GM21526 (cell line): ENCODE measurements around the gene NPAS3.
A peak's percentile ranks its signal among the peaks of the same experiment; 100 is the strongest.

Experiments
- ATAC-seq: cut with Tn5 transposase; IDR thresholded peaks from one replicate; pipeline ENCODE4 v1.9.1; 2021; ENCODE audit warnings: moderate library complexity; ENCODE audit not compliant: unreplicated experiment, low FRiP score

Gene NPAS3

GRCh38 chr14:33357225-33358010 is 418.7 kb downstream of the NPAS3 start:
- ATAC-seq = no peak

GRCh38 chr14:33359288-33359881 is 420.7 kb downstream of the NPAS3 start:
- ATAC-seq = no peak

GRCh38 chr14:33362934-33363333 is 424.3 kb downstream of the NPAS3 start:
- ATAC-seq = no peak

DNA sequence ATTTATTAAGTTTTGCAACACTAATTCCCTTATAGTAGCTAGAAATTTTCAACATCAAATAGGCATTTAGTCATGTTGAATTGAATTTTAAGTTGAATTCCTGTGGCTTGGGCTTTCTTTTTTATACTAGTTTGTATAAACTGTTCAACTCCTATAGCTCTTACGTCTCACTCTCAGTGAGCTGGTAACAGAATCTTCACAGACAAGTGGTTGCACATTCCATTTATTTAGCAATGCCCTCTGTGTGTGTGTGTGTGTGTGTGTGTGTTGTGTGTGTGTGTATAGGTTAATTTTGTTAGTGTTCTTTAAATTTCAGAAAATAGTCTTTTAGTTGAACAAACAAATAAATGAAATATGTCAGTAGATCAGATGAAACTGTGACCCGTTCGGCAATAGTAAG is 425.0 kb downstream of the NPAS3 start:
- ATAC-seq = no peak

- no peak for ATAC-seq
Measured at GRCh38 chr14:33364466-33364865, 425.8 kb downstream of the NPAS3 start.

DNA sequence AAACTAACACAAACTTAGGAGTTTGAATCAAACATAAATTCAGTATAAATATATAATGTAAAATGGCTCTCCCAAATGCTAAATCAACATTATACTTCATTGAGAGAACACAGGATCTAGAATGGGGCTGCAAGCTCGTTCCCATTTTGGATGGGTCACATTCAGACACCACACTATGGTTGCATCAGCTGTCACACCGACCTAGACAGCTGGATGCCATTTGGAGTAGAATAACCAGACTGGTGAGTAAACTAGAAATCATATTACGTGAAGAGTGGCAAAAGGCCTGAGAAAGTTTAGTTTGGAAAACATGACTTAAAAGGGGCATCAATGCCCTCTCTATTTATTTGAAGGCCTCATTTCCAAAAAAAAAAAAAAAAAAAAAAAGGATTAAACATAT is 430.4 kb downstream of the NPAS3 start:
- ATAC-seq = no peak

DNA sequence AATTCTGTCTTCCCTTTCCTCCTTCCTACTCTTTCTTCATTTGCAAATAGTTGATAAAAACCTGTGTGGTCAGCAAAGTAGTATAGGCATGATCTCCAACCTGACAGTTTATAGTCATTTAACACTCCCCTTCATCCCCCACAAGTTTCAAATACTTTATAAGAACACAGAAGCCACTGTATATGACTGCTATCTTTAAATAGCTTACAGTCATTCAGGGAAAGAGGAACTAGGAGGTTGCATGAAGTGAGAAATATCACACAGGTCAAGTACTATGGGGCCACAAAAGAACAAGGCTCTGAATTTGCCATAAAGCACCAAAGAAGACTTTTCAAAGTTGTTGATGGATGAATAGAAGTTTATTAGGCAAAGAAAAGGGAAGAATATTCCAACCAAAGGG is 431.3 kb downstream of the NPAS3 start:
- ATAC-seq = peak; percentile 99

DNA sequence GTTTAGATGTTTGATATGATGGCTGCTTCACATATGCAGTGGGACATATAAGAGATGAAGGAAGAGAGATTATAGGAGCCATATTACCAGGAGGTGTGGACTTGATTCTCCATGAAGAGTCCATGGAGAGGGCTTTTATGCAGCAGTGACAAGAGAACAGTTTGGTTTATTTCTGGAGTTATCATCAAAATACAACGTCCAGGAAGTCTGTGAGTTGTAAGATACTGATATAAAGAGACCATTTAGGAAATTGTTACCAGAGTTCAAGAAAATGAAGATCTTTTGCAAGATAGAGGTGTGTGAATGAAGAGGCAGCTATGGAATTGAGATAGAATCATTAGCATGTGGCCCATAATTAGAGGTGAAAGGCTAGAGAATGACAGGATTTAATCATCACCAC is 431.7 kb downstream of the NPAS3 start:
- peak; percentile 31 for ATAC-seq

DNA sequence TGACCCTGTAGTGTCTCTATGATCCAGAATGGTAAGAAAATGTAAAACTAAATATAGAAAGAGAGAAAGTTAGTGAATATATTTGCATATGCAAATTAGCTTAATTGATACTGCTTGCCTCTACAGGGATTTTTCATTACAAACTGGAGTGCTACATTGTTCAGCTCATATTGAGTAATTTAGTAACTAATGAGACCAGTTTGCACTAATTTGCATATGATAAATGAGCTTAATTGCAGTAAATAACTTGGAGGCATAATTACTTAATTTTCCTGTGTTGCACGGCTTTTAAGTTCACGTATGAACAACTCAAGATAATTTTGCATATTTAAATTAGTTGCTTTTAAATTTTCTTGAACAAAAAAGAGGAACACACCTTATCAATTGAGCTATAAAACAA is 436.5 kb downstream of the NPAS3 start:
- no peak for ATAC-seq

DNA sequence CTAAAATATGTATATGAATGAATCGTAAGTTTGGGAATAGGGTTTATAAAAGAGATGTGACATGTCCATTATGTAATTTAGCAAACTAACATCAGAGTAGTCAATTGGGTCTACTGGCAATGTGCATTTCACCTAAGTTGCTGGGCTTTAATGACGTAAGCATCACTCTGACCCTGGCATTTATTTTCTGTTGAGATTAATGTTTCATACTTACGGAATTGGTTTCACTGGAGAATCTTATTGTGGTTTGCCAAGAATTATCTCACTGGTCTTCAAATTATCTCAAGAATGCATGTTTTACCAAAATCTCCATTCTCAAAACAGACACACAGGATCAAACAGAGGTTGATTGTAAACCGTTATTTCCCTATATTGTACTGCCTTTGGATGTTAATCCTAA is 437.1 kb downstream of the NPAS3 start:
- ATAC-seq = no peak

DNA sequence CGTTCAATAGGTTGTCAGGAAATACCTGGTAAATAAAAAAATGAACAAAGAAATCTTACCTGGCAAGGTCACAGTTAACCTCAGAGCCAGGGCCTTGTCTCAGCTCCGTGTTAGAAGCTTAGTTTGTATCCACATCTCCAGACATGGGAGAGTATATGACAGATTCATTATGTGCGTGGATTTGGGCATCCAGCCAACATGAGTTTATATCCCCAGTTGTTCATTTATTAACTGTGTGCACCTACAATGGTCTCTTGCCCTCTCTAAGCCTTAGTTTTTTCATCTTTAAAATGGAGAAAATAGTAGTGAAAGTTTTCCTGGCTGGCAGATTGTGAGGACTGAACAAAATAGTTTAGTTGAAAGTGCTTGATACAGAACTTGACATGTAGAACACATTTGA is 437.8 kb downstream of the NPAS3 start:
- ATAC-seq = no peak

GRCh38 chr14:33377596-33378390 is 439.1 kb downstream of the NPAS3 start:
- peak; percentile 73 for ATAC-seq

DNA sequence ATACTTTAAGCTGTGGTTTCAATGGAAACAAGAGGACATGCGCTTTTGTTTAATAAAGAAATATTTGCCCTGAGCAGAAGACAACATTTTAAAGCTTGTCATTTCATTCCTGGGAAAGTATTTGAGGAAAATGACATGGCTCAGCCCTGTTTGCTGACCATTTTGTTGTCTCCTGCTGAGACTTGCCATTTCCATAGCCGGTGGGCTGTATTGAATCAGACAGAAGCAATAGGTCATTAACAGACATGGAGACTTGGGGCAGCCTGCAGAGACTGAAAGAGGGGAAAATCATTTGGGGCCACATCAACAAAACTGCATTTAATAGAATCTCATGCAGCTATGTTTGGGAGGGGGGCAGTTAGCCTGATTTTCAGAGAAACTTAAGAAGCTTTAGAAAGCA is 443.0 kb downstream of the NPAS3 start:
- ATAC-seq = no peak

GRCh38 chr14:33386140-33386539 is 447.5 kb downstream of the NPAS3 start:
- ATAC-seq = no peak

DNA sequence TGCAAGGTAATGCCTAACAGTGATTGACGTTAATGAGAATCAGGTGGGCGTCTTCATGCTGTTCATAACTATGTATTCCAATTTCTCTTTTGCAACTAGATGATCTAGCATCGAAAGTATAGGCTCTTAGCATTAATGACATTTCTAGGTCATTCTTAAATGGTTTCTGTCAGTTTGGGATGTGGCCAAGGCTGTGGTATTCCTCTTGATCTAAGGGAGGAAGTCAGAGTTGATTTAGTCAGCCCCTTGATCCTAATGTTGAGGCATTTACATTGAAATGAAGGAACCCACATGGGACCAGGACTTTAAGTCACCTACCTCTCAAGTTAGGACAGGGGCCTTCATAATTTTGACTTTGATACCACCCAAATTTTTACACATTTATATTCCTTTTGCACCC is 448.1 kb downstream of the NPAS3 start:
- ATAC-seq = no peak

DNA sequence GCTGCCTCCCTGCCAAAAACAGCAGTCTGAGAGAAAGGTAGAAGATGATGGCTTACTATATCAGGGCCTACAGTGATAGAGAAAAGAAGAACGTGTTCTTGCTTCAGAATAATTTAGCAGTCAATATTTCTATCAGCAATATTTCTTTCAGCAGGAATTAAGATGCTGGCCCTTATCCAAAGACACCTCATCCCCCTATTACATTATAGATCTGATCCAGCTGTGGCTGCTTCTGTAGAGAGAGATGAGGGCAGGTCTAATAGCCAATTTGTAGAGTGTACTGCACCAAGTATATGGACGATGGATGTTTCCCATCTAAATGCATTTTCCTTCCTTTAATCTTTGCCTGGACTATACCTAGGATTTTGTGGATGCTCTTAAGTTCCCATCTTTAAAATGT is 451.7 kb downstream of the NPAS3 start:
- ATAC-seq = no peak

GRCh38 chr14:33393231-33393894 is 454.7 kb downstream of the NPAS3 start:
- no peak for ATAC-seq

GRCh38 chr14:33393895-33394368 is 455.3 kb downstream of the NPAS3 start:
- ATAC-seq = no peak

GRCh38 chr14:33401311-33401710 is 462.6 kb downstream of the NPAS3 start:
- no peak for ATAC-seq

DNA sequence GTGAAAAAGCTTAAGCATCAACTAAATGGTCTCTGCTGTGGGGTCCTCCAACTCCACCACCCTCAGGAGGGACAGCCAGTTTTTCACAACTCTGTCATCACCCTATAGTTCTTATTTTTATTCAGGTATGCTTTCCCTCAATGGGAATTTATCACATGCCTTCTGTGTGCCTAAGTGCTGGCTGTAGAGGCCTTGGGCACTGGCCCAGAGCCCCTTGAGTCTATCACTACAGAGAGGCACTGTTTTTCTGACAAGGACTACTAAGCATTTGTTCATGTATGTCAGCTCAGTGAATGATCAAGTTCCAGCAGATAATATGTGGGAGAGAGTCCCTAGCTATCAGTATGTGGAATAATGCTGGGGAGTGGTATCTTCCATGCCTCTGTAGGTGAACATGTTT is 463.9 kb downstream of the NPAS3 start:
- ATAC-seq = no peak

GRCh38 chr14:33404054-33404453 is 465.4 kb downstream of the NPAS3 start:
- ATAC-seq = no peak
